Measurements from ENCODE around the gene FZD8. TPM values are rescaled to one million over a fixed set of nuclear protein-coding genes. Genes with fewer than 3 reads are reported as not detected.

The FZD8 gene
- total RNA-seq, 1 experiment from 2014 or later: 13.8 TPM

DNA sequence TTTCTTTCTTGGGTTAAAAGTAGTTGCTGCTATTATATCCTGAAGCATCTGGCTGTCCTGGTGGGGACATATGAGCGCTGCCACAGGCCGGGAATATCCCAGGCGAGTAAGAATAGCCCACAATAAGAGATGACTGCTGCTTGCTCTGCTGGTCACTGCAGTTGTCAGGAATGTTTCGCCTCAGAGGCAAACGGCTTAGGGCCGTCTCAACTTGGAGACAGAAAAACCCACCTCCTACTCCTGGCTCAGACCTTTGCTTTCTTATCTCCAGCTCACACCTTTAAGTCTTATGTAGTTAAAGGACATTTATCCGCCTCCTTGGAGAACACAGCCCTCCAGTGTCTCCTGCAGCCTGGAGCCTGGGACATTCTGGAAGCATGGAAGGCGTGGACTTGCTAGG lies 36.9 kb downstream of the FZD8 start, which contains the start of gene GJD4:
TSS of gene GJD4 (plus strand) at position 151 of the 400 bp plus-strand sequence. CDS start at position 378, 227 bp downstream.
- Histone ChIP-seq H3K14ac (ENCODE audit: insufficient read depth, low read length) (no peak within 1 kb of the TSS), H3K23me2 (ENCODE audit: insufficient read length, low read depth, low read length, poor library complexity, severe bottlenecking) (no peaks in the 10 kb centered on the region), H2BK12ac (ENCODE audit: insufficient read length, low read depth, low read length) (no peak within 1 kb of the TSS), H2BK120ac (ENCODE audit: low read depth, low read length, poor library complexity, severe bottlenecking) (no peak within 1 kb of the TSS), H4K20me1 (ENCODE audit: control insufficient read depth, insufficient read depth, insufficient read length) (no peaks in the 10 kb centered on the region), H4K8ac (replicated peaks; ENCODE audit: insufficient read length, low read depth, low read length) (no peak within 1 kb of the TSS), H3K56ac (ENCODE audit: insufficient read length, low read depth, low read length) (no peak within 1 kb of the TSS), H3K79me1 (ENCODE audit: insufficient read depth, low read depth, low read length, poor library complexity, severe bottlenecking) (no peaks in the 10 kb centered on the region), H3K4me1 (ENCODE audit: insufficient read depth, low read length) (no peaks in the 10 kb centered on the region), H3K27ac (ENCODE audit: insufficient read length, low read depth, low read length) (no peak within 1 kb of the TSS), H4K5ac (ENCODE audit: insufficient read length, low read depth, low read length) (no peak within 1 kb of the TSS), H2BK15ac (ENCODE audit: low read depth, low read length) (no peak within 1 kb of the TSS), H2BK20ac (ENCODE audit: low read depth, low read length, poor library complexity, severe bottlenecking) (no peak within 1 kb of the TSS), H3K4me2 (ENCODE audit: insufficient read depth, insufficient read length, low read length) (no peak within 1 kb of the TSS), H3K9me3 (ENCODE audit: control insufficient read depth, low read depth, low read length) (no peaks in the 10 kb centered on the region), H3K4ac (ENCODE audit: low read depth, low read length) (no peak within 1 kb of the TSS), H3K23ac (ENCODE audit: insufficient read length, low read depth, low read length) (no peak within 1 kb of the TSS), H3K27me3 (ENCODE audit: insufficient read depth, low read length) (no peaks in the 10 kb centered on the region), H2BK5ac (ENCODE audit: insufficient read length, low read length) (no peak within 1 kb of the TSS), H3T11ph (ENCODE audit: low read length) (no peak within 1 kb of the TSS), H3K18ac (ENCODE audit: insufficient read length, low read depth, low read length) (no peak within 1 kb of the TSS), H3K9ac (ENCODE audit: extremely low read depth, insufficient read length, low read length) (no peak within 1 kb of the TSS), H2AFZ (ENCODE audit: low read length) (no peak within 1 kb of the TSS), H4K91ac (ENCODE audit: insufficient read length, low read depth, low read length) (no peak within 1 kb of the TSS), H2AK5ac (ENCODE audit: insufficient read length, low read length) (no peak within 1 kb of the TSS), H3K79me2 (ENCODE audit: insufficient read depth, low read length) (no peaks in the 10 kb centered on the region)
- DNase-seq: no peak
- no CpG with 5 or more reads among the region's 8 CpGs for WGBS (ENCODE audit: extremely low coverage, insufficient read length, low lambda C conversion rate)
- H3K36me3 Mint-ChIP-seq (ENCODE audit: insufficient read depth in 1 of 3, low read depth in 3 of 3): peaks cover 6 to 16% (median 12%) of the 10 kb centered on the region in 3 experiments
- no peak within 1 kb of the TSS for H3K4me3 Mint-ChIP-seq
- no peaks in the 10 kb centered on the region; the same call in none of the 2 replicates for H3K27me3 Mint-ChIP-seq (ENCODE audit: low read depth)
- TF ChIP-seq, protein P1, sequence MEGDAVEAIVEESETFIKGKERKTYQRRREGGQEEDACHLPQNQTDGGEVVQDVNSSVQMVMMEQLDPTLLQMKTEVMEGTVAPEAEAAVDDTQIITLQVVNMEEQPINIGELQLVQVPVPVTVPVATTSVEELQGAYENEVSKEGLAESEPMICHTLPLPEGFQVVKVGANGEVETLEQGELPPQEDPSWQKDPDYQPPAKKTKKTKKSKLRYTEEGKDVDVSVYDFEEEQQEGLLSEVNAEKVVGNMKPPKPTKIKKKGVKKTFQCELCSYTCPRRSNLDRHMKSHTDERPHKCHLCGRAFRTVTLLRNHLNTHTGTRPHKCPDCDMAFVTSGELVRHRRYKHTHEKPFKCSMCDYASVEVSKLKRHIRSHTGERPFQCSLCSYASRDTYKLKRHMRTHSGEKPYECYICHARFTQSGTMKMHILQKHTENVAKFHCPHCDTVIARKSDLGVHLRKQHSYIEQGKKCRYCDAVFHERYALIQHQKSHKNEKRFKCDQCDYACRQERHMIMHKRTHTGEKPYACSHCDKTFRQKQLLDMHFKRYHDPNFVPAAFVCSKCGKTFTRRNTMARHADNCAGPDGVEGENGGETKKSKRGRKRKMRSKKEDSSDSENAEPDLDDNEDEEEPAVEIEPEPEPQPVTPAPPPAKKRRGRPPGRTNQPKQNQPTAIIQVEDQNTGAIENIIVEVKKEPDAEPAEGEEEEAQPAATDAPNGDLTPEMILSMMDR (conservative IDR thresholded peaks at IDR 0.05): no peak
- H3K9me3 Mint-ChIP-seq: peaks cover 19 to 27% of the 10 kb centered on the region in 2 experiments
- no peak within 1 kb of the TSS for H3K27ac Mint-ChIP-seq
- peaks cover 10% of the 10 kb centered on the region in 2 experiments; a peak in 3 of 4 replicates for H3K4me1 Mint-ChIP-seq

All from H9 (cell line).